Neural crest cell (in vitro differentiated cells): ENCODE results near the gene ERICH4. TPM values are rescaled to one million over a fixed set of nuclear protein-coding genes. Genes with fewer than 3 reads are reported as not detected.

Source experiments
- DNase-seq: peaks from one replicate; pipeline ENCODE4 v3.0.0; 2021; ENCODE audit warnings: low read depth, mixed read lengths, low spot score
- H3K27ac Mint-ChIP-seq: one replicate; pipeline ENCODE4 v1.8.0; 2021; ENCODE audit warnings: mild to moderate bottlenecking, mixed read lengths; ENCODE audit not compliant: unreplicated experiment
- H3K27me3 Mint-ChIP-seq: 2 replicates; pipeline ENCODE4 v1.8.0; 2021; ENCODE audit warnings: low read depth, mild to moderate bottlenecking, mixed read lengths
- H3K36me3 Mint-ChIP-seq: 2 replicates; pipeline ENCODE4 v1.8.0; 2021; ENCODE audit warnings: low read depth, mild to moderate bottlenecking, mixed read lengths
- H3K4me1 Mint-ChIP-seq: 2 replicates; pipeline ENCODE4 v1.8.0; 2021; ENCODE audit warnings: mixed read lengths
- H3K4me3 Mint-ChIP-seq: one replicate; pipeline ENCODE4 v1.8.0; 2021; ENCODE audit warnings: mild to moderate bottlenecking, mixed read lengths
- H3K9me3 Mint-ChIP-seq: 2 replicates; pipeline ENCODE4 v1.8.0; 2021; ENCODE audit warnings: mixed read lengths
- total RNA-seq: library from RNA; stranded (reverse); gene quantifications from 2 replicates; pipeline ENCODE4 v1.2.1, GENCODE V29; 2021
- TF ChIP-seq, protein P1 (sequence below): fragments of 200-600 bp; sonication (generic); conservative IDR thresholded peaks from 2 replicates; pipeline ENCODE4 v1.5.0; 2021; ENCODE audit warnings: antibody characterized with exemption, mild to moderate bottlenecking

Gene ERICH4
- total RNA-seq, 1 donor from 2014 or later, result not detected

DNA sequence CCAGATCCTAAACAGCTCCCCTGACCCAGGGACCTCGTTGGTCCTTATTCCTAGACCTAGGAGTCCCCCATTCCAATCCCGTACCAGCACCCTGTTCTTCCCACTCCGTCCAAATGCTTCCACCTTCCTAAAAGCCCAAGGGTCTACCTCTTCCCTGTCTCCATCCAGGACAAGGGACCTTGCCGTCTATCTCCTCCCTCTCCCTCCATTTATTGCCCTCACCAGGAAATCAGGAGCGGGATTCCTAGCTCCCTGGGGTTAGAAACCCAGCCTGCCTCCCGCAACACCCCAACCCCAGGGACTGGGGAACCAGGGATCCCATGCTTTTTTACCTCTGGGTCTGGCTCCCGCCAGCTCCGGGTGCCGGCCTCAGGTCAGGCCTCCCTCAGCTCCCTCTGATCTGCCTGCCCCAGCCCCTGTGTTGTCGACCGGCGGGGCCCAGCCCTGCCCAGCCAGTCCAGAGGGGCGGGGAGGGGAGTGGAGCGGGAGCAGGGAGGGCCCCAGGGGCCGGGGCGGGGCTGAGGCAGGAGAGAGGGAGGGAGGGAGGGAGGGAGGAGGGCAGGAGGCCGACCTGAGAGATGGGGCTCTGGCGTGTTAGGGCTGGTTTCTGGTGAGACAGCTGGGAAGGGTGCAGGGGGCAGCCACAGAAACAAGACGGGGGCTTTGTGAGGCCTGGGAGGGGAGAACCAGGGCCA lies 15.9 kb upstream of the ERICH4 start, which contains the start of gene B3GNT8:
Gene B3GNT8 (minus strand): TSS at position 423 of the 695 bp plus-strand sequence. CDS start 596 bp downstream, outside the sequence.
- H3K27ac Mint-ChIP-seq, result peak within 1 kb of the TSS; percentile 27
- H3K36me3 Mint-ChIP-seq, result peaks cover under 1% of the 10 kb centered on the region
- peak; percentile 44 for DNase-seq
- H3K9me3 Mint-ChIP-seq, result no peaks in the 10 kb centered on the region
- TF ChIP-seq, protein P1, sequence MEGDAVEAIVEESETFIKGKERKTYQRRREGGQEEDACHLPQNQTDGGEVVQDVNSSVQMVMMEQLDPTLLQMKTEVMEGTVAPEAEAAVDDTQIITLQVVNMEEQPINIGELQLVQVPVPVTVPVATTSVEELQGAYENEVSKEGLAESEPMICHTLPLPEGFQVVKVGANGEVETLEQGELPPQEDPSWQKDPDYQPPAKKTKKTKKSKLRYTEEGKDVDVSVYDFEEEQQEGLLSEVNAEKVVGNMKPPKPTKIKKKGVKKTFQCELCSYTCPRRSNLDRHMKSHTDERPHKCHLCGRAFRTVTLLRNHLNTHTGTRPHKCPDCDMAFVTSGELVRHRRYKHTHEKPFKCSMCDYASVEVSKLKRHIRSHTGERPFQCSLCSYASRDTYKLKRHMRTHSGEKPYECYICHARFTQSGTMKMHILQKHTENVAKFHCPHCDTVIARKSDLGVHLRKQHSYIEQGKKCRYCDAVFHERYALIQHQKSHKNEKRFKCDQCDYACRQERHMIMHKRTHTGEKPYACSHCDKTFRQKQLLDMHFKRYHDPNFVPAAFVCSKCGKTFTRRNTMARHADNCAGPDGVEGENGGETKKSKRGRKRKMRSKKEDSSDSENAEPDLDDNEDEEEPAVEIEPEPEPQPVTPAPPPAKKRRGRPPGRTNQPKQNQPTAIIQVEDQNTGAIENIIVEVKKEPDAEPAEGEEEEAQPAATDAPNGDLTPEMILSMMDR, result no peak
- peaks cover 5% of the 10 kb centered on the region for H3K4me1 Mint-ChIP-seq
- no peaks in the 10 kb centered on the region for H3K27me3 Mint-ChIP-seq
- peak within 1 kb of the TSS; percentile 49 for H3K4me3 Mint-ChIP-seq

DNA sequence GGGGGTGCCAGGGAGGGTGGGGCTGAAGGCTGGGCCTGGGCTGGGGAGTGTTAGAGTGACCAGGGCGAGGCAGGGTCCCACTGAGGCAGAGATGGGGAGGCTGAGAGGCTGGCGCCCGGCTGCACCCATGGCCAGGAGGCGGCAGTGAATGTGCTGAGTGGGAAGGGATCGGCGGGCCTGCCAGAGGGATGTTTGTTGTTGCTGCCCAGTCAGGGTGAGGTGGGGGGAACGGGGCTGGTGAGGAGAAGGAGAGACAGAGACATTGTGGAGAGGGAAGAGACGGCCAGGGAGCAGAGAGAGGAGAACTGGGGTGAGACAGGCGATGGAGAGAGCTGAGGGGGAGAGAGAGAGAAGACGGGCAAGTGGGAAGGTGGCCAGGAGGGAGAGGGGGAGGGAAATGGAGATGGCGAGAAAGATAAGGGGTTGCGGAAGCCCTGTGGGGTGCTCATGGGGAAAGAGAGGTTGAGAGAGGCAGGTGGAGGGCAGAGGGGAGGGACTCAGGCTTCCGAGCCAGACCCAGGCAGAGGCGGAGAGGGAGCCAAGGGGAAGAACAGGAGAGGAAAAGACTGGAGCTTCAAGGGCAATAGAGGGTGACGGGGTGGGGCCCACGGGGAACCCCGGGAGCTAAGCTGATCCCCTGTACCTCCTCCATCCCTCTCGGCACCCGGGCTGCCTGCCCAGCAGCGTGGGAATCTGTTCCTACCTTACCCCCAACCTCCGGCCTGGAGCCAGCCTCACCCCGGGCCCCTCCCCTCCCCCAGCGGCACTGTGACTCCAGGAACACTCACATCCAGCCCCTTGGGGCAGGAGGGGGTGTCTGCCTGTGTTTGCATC lies 15.1 kb upstream of the ERICH4 start:
- H3K36me3 Mint-ChIP-seq, result peaks cover 3% of the 10 kb centered on the region
- TF ChIP-seq, protein P1, result no peak
- H3K9me3 Mint-ChIP-seq, result no peaks in the 10 kb centered on the region
- H3K4me1 Mint-ChIP-seq, result peaks cover 5% of the 10 kb centered on the region
- H3K27me3 Mint-ChIP-seq, result no peaks in the 10 kb centered on the region
- peak overlapping the region; percentile 27 for H3K27ac Mint-ChIP-seq
- no peak overlapping the region for H3K4me3 Mint-ChIP-seq
- DNase-seq, result no peak

DNA sequence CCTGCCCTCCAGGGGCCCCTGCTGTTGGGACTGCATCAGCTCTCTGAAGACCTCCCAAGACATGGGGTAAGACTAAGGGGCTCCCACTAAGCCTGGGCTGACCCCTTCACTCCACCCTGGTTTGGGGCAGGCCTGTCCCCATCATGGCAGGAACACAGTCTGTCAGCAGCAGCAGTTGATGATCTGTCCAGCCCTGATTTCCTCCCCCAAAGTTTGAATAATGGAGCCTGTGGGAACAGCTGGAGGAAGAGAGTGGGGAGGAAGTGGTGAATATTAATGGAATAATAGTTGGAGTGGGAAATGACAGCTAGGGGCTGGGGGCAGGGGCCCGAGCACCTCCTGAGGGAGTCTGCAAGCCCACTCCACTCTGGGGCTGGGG lies 14.5 kb upstream of the ERICH4 start:
- H3K27ac Mint-ChIP-seq, result peak overlapping the region; percentile 95
- H3K4me3 Mint-ChIP-seq, result no peak overlapping the region
- H3K9me3 Mint-ChIP-seq, result no peaks in the 10 kb centered on the region
- no peaks in the 10 kb centered on the region for H3K27me3 Mint-ChIP-seq
- no peak for DNase-seq
- TF ChIP-seq, protein P1, result no peak
- H3K4me1 Mint-ChIP-seq, result peaks cover 5% of the 10 kb centered on the region
- H3K36me3 Mint-ChIP-seq, result peaks cover 3% of the 10 kb centered on the region

DNA sequence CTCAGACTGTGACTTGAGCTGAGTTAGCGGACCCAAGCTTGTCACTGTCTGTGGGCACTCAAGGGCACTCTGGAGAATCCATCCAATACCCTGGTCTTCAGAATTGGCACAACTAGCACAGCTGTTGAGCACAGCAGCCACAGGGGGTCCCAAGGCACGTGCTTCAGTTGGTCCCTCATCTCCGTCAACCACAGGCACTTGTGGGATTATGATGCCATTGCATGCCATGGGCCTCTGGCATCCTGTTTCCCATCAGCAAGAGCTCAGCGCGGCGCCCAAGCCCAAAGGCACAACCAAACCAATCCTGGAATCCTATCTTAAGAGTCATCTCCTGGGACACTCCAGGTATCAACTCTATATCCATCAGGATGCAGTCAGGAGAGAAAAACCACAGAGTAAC lies 12.0 kb upstream of the ERICH4 start:
- H3K4me3 Mint-ChIP-seq, result no peak overlapping the region
- H3K27ac Mint-ChIP-seq, result no peak overlapping the region

More for the DNA sequence above, 12.0 kb upstream of the ERICH4 start:
- H3K4me1 Mint-ChIP-seq, result peaks cover 5% of the 10 kb centered on the region
- no peak for DNase-seq
- no peaks in the 10 kb centered on the region for H3K27me3 Mint-ChIP-seq
- peaks cover 3% of the 10 kb centered on the region for H3K36me3 Mint-ChIP-seq
- H3K9me3 Mint-ChIP-seq, result no peaks in the 10 kb centered on the region
- TF ChIP-seq, protein P1, result no peak
